ENCODE measurements around the gene PNRC2.
"Not testable (repeated sequence)": the region's sequence is repeated elsewhere in the genome, so short reads cannot be mapped to it uniquely, and the experiment has no call there.

Gene PNRC2

GRCh38 chr1:23995431-23995837 is 35.8 kb downstream of the PNRC2 start:
- no peak for DNase-seq

- no peak for DNase-seq
Observed at GRCh38 chr1:23996700-23997229, 37.1 kb downstream of the PNRC2 start.

- DNase-seq = no peak
Observed at GRCh38 chr1:23997812-23998211, 38.2 kb downstream of the PNRC2 start.

GRCh38 chr1:23999156-23999671 is 39.6 kb downstream of the PNRC2 start:
- no peak for DNase-seq

- DNase-seq = no peak
Observed at GRCh38 chr1:24002695-24003094, 43.1 kb downstream of the PNRC2 start.

DNA sequence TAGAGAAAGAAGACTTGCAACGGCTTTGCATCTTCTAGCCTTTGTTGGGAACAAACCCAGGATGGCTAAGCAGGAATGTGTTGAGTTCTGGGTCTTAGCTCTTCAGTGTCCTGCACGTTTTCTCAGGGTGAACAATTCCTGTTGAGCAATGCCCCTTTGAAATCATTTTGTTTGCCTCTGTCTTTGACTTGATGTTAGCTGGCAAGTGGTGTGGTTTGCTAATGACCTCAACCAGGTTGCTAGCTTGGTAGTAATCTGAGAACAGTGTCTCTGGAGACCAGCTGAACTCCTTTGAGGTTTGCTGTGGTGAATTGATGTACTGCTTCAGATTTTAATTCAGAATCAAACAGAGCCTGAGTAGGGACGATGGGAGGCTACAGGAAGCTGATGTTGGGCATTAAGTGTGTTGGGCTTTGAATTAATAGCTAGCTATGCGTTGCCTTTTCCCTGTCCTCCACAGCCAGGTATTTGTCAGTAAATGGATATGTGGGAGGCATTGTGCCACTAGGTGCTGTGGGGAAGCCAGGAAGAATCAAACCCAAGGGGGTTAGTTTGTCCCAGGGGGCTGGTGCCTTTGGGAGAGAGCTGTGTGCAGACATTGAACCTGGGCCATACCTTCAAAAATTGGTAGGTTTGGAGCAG is 43.8 kb downstream of the PNRC2 start:
- no peak for DNase-seq

DNA sequence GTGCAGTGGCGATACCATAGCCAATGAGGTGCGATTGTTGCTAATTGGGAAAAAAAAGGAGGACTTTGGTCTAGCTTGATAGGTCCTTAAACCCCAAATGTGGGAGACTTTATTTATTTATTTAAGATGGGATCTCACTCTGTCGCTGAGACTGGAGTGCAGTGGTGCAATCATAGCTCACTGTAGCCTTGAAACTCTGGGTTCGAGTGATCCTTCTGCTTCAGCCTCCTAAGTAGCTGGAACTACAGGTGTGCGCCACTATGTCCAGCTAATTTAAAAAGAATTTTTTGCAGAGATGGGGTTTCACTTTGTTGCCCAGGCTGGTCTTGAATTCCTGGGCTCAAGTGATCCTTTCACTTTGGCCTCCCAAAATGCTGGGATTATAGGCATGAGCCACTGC is 44.5 kb downstream of the PNRC2 start:
- no peak for DNase-seq

GRCh38 chr1:24005163-24005562 is 45.5 kb downstream of the PNRC2 start:
- DNase-seq = no peak

- DNase-seq = no peak
Observed at GRCh38 chr1:24007079-24007478, 47.5 kb downstream of the PNRC2 start.

GRCh38 chr1:24008574-24009184 is 49.1 kb downstream of the PNRC2 start:
- not testable (repeated sequence) for DNase-seq

- no peak for DNase-seq
Observed at GRCh38 chr1:24009406-24009805, 49.8 kb downstream of the PNRC2 start.

DNA sequence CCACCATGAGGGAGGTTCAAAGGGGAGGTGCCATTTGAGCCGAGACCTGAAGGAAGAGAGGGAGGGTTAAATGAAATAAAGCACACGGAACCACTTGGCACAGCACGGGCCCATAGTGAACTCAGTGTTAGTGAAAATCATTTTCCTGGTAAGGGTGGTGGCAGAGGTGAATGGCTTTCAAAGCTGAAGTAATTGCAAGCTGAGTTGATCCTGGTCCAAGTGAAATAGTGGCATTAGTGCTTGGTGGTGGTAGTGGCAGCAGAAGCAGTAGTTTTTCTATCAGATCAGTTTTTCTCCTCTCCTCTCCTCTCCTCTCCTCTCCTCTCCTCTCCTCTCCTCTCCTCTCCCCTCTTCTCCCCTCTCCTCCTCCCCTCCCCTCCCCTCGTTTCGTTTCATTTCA is 51.0 kb downstream of the PNRC2 start:
- DNase-seq = no peak

DNA sequence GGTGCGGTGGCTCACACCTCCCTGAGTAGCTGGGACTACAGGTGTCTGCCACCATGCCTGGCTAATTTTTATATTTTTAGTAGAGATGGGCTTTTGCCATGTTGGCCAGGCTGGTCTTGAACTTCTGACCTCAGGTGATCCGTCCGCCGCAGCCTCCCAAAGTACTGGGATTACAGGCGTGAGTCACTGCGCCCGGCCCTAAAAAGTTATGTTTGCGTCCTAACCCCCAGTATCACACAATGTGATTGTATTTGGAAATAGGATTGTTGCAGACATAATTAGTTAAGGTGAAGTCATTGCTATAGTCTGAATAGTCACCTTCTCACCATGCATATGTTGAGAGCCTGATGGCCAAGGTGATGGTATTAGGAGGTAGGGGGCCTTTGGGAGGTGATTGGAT is 53.2 kb downstream of the PNRC2 start:
- DNase-seq = not testable (repeated sequence)
